C4-2B (cell line): Measurements from ENCODE around the gene CDK5RAP3.
"Not testable (repeated sequence)": the region's sequence is repeated elsewhere in the genome, so short reads cannot be mapped to it uniquely, and the experiment has no call there.

ENCODE experiments used
- H3K27ac ChIP-seq: fragments of 450-650 bp; 2 replicates; pipeline ENCODE4 v1.5.1; 2017
- CTCF ChIP-seq: fragments of 450-650 bp; conservative IDR thresholded peaks from 2 replicates; pipeline ENCODE4 v1.5.1; 2017; ENCODE audit warnings: mild to moderate bottlenecking
- ZFX ChIP-seq: fragments of 450-650 bp; IDR thresholded peaks from 2 replicates; pipeline ENCODE4 v1.6.1; 2017

CDK5RAP3 gene

DNA sequence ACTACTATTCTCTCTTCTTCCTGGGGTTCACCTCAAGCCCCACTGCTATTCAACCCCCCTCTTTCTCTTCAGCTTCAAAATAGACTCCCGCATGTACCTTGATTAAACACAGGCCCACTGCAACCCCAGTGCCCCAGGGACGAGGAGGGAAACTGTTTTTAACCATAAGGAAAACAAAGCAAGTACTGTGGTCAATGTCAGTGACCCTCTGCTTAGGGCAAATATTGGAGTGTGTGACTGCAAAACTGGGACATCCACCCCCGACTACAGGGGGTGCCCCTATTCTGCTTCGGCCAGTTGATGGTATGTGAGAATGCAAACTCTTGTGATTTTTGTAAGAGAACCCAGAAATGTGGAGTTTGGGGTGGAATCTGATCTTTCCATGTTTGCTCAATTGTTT, 39.1 kb upstream of the CDK5RAP3 start:
- H3K27ac ChIP-seq: no peak overlapping the region
- no peak for TF ChIP-seq CTCF
- TF ChIP-seq ZFX: no peak

GRCh38 chr17:47934856-47935255, 36.1 kb upstream of the CDK5RAP3 start:
- no peak overlapping the region for H3K27ac ChIP-seq
- TF ChIP-seq CTCF (no peak), ZFX (no peak)

DNA sequence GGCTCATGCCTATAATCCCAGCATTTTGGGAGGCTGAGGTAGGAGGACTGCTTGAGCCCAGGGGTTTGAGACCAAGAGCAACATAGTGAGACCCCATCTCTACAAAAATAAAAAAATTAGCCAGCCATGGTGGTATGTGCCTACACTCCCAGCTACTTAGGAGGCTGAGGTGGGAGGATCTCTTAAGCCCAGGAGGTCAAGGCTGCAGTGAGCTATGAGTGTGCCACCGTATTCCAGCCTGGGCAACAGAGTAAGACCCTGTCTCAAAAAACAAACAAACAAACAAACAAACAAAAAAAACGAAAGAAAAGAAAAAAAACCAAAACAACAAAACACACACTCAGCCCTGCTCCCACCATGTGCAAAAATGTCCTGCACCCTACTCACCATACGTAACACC, 35.4 kb upstream of the CDK5RAP3 start:
- H3K27ac ChIP-seq: not testable (repeated sequence)

GRCh38 chr17:47935961-47936360, 35.0 kb upstream of the CDK5RAP3 start:
- H3K27ac ChIP-seq: no peak overlapping the region
- TF ChIP-seq ZFX (no peak), CTCF (no peak)

DNA sequence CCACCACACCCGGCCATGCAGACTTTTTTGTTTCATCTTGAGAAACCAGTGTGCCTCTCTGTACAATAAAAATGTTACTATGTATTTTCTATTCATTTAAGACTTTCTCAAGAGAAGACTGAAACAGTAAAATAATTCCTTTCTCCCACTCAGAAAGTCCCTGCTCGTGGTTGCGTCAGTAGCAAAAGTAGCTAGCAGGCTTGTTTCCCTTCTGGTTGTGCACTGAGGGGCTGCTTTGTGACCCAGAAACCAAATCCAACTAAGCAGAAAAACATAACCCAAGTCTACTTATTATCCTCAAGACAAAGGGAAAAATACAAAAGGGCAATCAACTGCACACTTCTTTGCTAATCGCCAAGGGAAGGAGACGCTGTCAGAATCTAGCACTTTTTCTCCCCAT, 33.0 kb upstream of the CDK5RAP3 start:
- H3K27ac ChIP-seq: no peak overlapping the region
- no peak for TF ChIP-seq CTCF
- TF ChIP-seq ZFX: no peak

GRCh38 chr17:47941246-47942095, 29.4 kb upstream of the CDK5RAP3 start, which contains the start of gene PNPO:
Gene PNPO (plus strand): TSS chr17:47941571. CDS start chr17:47941676, 105 bp downstream.
- peak within 1 kb of the TSS; percentile 88 for H3K27ac ChIP-seq
- TF ChIP-seq ZFX (peak; percentile 55; the same call in 1 of the 2 replicates), CTCF (no peak)

DNA sequence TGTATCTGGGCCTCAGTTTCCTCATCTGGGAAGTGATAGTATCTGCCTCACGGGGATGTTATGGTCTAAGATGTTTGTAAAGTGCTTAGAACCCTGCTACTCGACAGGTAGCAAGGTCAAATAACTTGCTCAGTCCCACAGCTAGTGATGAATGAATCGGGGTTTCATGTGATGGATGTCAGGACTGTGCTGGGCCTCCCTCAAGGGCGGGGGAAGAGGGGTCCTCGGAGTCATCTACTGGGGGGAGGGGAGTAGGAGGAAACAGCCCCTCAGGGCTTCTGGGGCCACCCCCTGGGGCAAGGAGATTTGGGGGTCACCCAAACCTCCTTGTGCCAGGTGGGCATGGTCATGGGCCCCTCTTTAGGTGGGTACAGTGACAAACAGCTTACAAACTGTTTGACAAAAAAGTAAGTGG, 28.8 kb upstream of the CDK5RAP3 start:
- H3K27ac ChIP-seq: peak overlapping the region; percentile 88
- TF ChIP-seq CTCF: no peak

DNA sequence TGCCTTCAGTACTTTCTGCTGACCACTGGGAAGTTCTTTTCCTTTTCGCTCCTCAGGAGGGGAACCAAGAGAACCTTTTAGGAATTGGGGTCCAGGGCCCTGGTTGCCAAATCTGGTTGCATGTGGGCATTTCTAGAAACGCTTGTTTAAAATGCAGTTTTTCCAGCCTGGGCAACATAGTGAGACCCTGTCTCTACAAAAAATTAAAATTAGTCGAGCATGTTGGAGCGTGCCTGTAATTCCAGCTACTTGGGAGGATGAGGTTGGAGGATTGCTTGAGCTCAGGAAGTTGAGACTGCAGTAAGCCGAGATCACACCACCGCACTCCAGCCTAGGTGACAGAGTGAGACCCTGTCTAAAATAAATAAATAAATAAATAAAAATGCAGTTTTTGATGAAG, 28.3 kb upstream of the CDK5RAP3 start:
- TF ChIP-seq ZFX (no peak), CTCF (no peak)
- H3K27ac ChIP-seq: peak overlapping the region; percentile 88
